A549 (cell line): ENCODE data around the gene COL8A1.

Source experiments
- ESRRA ChIP-seq: fragments of 150-350 bp; IDR thresholded peaks from 2 replicates; pipeline ENCODE4 v1.6.1; 2014; ENCODE audit warnings: mild to moderate bottlenecking, low read length, borderline replicate concordance
- NR3C1 ChIP-seq: fragments of >200 bp; sonication (Bioruptor Twin); formaldehyde crosslinking; IDR thresholded peaks from 3 replicates; pipeline ENCODE4 v1.6.1; 2017
- RFX5 ChIP-seq: fragments of 450-650 bp; IDR thresholded peaks from 2 replicates; pipeline ENCODE4 v1.7.1; 2014; ENCODE audit warnings: antibody characterized with exemption, mild to moderate bottlenecking, moderate library complexity
- RNF2 ChIP-seq: fragments of 200-600 bp; sonication (generic); IDR thresholded peaks from 2 replicates; pipeline ENCODE4 v1.6.1; 2016; ENCODE audit warnings: low read depth, mild to moderate bottlenecking, antibody characterized with exemption, moderate library complexity, borderline replicate concordance
- TFCP2L1 ChIP-seq: fragments of 250-450 bp; sonication (Bioruptor Pico); IDR thresholded peaks from 2 replicates; pipeline ENCODE4 v1.5.0; 2021; ENCODE audit warnings: mild to moderate bottlenecking
- ZFP36 ChIP-seq: fragments of 450-650 bp; IDR thresholded peaks from 2 replicates; pipeline ENCODE4 v1.6.1; 2014; ENCODE audit warnings: borderline replicate concordance; ENCODE audit not compliant: partially characterized antibody
- TF ChIP-seq, protein P1 (sequence below): fragments of >200 bp; sonication (Bioruptor Twin); formaldehyde crosslinking; IDR thresholded peaks from 3 replicates; pipeline ENCODE4 v1.5.1; 2016
- TF ChIP-seq, protein P2 (sequence below): fragments of 450-650 bp; IDR thresholded peaks from 2 replicates; pipeline ENCODE4 v1.6.1; 2014; ENCODE audit warnings: antibody characterized with exemption
- TF ChIP-seq, protein P3 (sequence below): fragments of >200 bp; sonication (Bioruptor Twin); formaldehyde crosslinking; IDR thresholded peaks from 3 replicates; pipeline ENCODE4 v1.6.1; 2016

DNA sequence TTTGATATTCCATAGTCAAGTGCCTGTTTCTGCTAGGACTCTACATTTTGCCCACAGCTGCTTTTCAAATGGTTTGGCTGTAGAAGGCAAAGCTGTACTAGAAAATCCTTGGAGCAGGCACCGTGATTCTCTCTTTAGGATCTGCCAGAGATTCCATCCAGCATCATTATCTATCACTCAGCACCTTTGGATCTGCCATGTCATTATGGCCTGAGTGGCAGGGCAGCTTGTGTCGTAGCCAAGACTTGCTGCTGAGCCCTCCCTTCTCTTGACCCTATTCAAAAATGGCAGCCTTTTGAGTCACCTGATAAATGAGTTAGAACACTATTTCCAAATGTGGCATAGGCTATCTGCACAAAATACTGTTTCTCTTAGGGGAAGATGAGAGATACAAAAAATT lies 171.2 kb downstream of the COL8A1 start:
- TF ChIP-seq, protein P1, sequence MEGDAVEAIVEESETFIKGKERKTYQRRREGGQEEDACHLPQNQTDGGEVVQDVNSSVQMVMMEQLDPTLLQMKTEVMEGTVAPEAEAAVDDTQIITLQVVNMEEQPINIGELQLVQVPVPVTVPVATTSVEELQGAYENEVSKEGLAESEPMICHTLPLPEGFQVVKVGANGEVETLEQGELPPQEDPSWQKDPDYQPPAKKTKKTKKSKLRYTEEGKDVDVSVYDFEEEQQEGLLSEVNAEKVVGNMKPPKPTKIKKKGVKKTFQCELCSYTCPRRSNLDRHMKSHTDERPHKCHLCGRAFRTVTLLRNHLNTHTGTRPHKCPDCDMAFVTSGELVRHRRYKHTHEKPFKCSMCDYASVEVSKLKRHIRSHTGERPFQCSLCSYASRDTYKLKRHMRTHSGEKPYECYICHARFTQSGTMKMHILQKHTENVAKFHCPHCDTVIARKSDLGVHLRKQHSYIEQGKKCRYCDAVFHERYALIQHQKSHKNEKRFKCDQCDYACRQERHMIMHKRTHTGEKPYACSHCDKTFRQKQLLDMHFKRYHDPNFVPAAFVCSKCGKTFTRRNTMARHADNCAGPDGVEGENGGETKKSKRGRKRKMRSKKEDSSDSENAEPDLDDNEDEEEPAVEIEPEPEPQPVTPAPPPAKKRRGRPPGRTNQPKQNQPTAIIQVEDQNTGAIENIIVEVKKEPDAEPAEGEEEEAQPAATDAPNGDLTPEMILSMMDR, result no peak
- TF ChIP-seq, protein P2, sequence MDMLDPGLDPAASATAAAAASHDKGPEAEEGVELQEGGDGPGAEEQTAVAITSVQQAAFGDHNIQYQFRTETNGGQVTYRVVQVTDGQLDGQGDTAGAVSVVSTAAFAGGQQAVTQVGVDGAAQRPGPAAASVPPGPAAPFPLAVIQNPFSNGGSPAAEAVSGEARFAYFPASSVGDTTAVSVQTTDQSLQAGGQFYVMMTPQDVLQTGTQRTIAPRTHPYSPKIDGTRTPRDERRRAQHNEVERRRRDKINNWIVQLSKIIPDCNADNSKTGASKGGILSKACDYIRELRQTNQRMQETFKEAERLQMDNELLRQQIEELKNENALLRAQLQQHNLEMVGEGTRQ, result no peak
- no peak for TF ChIP-seq TFCP2L1 (CRISPR knock-in tag)
- TF ChIP-seq RNF2, result no peak
- no peak for TF ChIP-seq ESRRA
- no peak for TF ChIP-seq RFX5
- TF ChIP-seq, protein P3, sequence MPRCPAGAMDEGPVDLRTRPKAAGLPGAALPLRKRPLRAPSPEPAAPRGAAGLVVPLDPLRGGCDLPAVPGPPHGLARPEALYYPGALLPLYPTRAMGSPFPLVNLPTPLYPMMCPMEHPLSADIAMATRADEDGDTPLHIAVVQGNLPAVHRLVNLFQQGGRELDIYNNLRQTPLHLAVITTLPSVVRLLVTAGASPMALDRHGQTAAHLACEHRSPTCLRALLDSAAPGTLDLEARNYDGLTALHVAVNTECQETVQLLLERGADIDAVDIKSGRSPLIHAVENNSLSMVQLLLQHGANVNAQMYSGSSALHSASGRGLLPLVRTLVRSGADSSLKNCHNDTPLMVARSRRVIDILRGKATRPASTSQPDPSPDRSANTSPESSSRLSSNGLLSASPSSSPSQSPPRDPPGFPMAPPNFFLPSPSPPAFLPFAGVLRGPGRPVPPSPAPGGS, result no peak
- TF ChIP-seq ZFP36, result no peak
- no peak for TF ChIP-seq NR3C1
